ENCODE results near the gene VPS52.

Gene VPS52

DNA sequence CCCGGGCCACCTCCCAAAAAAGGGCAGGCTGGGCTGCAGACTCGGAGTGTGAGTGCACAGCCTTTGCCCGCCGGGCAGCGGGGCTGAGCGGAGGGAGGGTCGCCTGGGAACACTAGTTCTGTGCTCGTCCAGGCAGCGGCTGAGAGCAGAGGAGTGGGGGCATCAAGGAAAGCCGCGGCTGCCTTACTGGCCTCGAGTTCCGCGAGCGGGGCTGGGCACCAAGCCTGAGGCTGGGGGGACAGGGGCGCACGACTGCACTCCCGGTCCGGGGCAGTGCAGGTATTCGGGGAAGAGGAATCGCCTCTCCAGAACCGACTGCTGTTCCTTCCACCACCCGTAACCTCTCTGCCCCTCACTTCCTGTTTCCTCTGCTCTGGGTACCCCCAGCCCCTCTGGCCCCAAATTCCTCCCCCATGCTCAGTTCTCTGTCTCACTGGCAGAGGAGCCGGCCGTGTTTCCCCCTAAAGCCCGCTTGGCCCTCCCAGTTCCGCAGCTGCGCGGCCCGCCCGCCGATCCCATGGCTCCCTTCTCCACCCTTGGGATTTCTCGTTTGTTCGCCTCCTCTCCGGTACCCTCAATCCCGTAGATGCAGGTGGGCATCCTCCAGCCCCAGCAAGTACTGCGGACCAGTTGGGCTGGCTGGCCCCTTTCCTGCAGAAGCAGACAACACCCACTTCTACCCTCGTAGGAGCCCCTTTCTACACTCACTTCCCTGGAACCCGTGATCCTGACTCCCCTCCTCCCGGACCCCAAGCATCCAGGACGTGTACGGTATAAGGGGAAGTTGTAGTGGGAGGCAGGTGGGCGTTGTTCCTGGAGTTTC, 58.3 kb downstream of the VPS52 start:
- TF ChIP-seq, protein P1, sequence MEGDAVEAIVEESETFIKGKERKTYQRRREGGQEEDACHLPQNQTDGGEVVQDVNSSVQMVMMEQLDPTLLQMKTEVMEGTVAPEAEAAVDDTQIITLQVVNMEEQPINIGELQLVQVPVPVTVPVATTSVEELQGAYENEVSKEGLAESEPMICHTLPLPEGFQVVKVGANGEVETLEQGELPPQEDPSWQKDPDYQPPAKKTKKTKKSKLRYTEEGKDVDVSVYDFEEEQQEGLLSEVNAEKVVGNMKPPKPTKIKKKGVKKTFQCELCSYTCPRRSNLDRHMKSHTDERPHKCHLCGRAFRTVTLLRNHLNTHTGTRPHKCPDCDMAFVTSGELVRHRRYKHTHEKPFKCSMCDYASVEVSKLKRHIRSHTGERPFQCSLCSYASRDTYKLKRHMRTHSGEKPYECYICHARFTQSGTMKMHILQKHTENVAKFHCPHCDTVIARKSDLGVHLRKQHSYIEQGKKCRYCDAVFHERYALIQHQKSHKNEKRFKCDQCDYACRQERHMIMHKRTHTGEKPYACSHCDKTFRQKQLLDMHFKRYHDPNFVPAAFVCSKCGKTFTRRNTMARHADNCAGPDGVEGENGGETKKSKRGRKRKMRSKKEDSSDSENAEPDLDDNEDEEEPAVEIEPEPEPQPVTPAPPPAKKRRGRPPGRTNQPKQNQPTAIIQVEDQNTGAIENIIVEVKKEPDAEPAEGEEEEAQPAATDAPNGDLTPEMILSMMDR (IDR thresholded peaks at IDR 0.05; ENCODE audit: low read depth, low read length) = no peak
- DNase-seq = peak; percentile 50
- Histone ChIP-seq H3K27me3 (ENCODE audit: insufficient read depth, low read depth, severe bottlenecking) (no peaks in the 10 kb centered on the region), H3K27ac (no peak overlapping the region), H3K9me3 (ENCODE audit: severe bottlenecking) (no peaks in the 10 kb centered on the region), H3K36me3 (peaks cover 30% of the 10 kb centered on the region), H3K4me3 (ENCODE audit: low read depth, low read length) (peak overlapping the region; percentile 55)

DNA sequence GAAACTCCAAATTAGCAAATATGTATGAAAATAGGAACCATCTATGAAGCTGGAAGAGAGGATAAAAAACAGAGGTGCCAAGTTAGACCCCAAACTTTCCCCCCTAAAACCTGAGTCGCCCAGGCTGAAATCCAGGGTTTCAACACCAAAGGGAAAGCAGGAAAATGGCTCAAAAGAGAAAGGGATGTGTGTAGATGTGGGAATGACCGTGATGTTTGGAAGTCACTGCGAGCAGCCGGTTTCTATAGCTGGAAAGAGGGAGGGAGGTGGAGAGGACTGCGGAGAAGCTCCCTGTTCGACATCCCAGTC, 58.9 kb downstream of the VPS52 start:
- Histone ChIP-seq H3K27me3 (ENCODE audit: insufficient read depth, low read depth, severe bottlenecking) (no peaks in the 10 kb centered on the region), H3K4me3 (ENCODE audit: low read depth, low read length) (peak overlapping the region; percentile 55), H3K36me3 (peaks cover 34% of the 10 kb centered on the region), H3K9me3 (ENCODE audit: severe bottlenecking) (no peaks in the 10 kb centered on the region), H3K27ac (no peak overlapping the region)
- TF ChIP-seq, protein P1 (IDR thresholded peaks at IDR 0.05; ENCODE audit: low read depth, low read length) = no peak
- no peak for DNase-seq

DNA sequence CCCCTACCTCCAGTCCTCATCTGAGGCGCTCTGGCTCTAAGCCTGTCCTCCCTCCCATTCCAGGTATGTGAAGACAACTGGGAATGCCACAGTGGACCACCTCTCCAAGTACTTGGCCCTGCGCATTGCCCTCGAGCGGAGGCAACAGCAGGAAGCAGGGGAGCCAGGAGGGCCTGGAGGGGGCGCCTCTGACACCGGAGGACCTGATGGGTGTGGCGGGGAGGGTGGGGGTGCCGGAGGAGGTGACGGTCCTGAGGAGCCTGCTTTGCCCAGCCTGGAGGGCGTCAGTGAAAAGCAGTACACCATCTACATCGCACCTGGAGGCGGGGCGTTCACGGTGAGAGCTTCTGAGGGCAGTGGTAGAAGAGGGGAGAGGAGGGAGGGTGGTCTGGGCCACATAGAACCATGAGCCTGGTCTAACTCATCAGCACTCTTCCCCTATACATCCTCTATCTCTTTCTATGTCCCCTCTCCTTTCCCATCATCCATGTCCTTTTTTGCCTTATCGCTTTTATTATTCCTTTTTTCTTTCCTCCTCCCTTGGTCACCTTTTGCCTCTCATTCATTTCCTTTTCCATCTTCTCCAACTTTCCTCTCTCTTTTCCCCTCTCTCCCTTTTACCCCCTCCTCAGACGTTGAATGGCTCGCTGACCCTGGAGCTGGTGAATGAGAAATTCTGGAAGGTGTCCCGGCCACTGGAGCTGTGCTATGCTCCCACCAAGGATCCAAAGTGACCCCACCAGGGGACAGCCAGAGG, 59.8 kb downstream of the VPS52 start:
- Histone ChIP-seq H3K36me3 (peaks cover 34% of the 10 kb centered on the region), H3K27ac (no peak overlapping the region), H3K4me3 (ENCODE audit: low read depth, low read length) (no peak overlapping the region), H3K27me3 (ENCODE audit: insufficient read depth, low read depth, severe bottlenecking) (no peaks in the 10 kb centered on the region), H3K9me3 (ENCODE audit: severe bottlenecking) (no peaks in the 10 kb centered on the region)
- TF ChIP-seq, protein P1 (IDR thresholded peaks at IDR 0.05; ENCODE audit: low read depth, low read length) = peak; percentile 52
- peak; percentile 73 for DNase-seq

DNA sequence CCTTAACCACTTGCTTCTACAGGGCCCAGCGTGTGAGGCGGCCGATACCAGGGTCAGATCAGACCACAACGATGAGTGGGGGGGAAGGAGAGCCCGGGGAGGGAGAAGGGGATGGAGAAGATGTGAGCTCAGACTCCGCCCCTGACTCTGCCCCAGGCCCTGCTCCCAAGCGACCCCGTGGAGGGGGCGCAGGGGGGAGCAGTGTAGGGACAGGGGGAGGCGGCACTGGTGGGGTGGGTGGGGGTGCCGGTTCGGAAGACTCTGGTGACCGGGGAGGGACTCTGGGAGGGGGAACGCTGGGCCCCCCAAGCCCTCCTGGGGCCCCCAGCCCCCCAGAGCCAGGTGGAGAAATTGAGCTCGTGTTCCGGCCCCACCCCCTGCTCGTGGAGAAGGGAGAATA, 60.5 kb downstream of the VPS52 start:
- Histone ChIP-seq H3K9me3 (ENCODE audit: severe bottlenecking) (no peaks in the 10 kb centered on the region), H3K27me3 (ENCODE audit: insufficient read depth, low read depth, severe bottlenecking) (no peaks in the 10 kb centered on the region), H3K27ac (no peak overlapping the region), H3K36me3 (peaks cover 34% of the 10 kb centered on the region), H3K4me3 (ENCODE audit: low read depth, low read length) (no peak overlapping the region)
- TF ChIP-seq, protein P1 (IDR thresholded peaks at IDR 0.05; ENCODE audit: low read depth, low read length) = no peak
- no peak for DNase-seq

DNA sequence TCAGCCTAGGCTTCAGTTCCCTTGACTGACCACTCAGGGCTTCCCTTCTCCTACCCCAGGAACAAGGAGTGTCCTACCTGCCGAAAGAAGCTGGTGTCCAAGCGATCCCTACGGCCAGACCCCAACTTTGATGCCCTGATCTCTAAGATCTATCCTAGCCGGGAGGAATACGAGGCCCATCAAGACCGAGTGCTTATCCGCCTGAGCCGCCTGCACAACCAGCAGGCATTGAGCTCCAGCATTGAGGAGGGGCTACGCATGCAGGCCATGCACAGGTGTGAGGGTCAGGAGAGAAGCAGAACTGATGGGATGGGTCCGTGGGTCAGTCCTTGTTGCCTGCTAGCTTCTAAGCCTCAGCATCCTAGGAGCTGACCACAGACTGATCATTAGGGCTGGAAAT, 61.8 kb downstream of the VPS52 start:
- Histone ChIP-seq H3K36me3 (peaks cover 34% of the 10 kb centered on the region), H3K27ac (no peak overlapping the region), H3K9me3 (ENCODE audit: severe bottlenecking) (no peaks in the 10 kb centered on the region), H3K4me3 (ENCODE audit: low read depth, low read length) (no peak overlapping the region), H3K27me3 (ENCODE audit: insufficient read depth, low read depth, severe bottlenecking) (no peaks in the 10 kb centered on the region)
- TF ChIP-seq, protein P1 (IDR thresholded peaks at IDR 0.05; ENCODE audit: low read depth, low read length) = no peak
- DNase-seq = no peak

Data from WERI-Rb-1 (cell line).